Common myeloid progenitor, CD34-positive (primary cell): ENCODE results near the gene RAD9A.

ENCODE experiments used
- CTCF ChIA-PET: fragments of 350-600 bp; sonication (Branson Sonifier 250); formaldehyde crosslinking; loops from one replicate; lab custom pipeline; 2021; ENCODE audit warnings: antibody characterized with exemption; lab: Charles Lee
- POLR2A ChIA-PET: fragments of 350-600 bp; sonication (Branson Sonifier 250); formaldehyde crosslinking; loops from one replicate; lab custom pipeline; 2021; ENCODE audit warnings: antibody characterized with exemption; lab: Charles Lee
- DNase-seq, 3 donors: peaks; one replicate each; pipeline versions ENCODE4 v3.0.0 to v3.0.0-alpha.2; 2013
- H3K27ac ChIP-seq, 2 experiments: 1 replicate in 1 of 2; 2 replicates in 1 of 2; pipeline ENCODE4 v1.7.0; 2013; ENCODE audit warnings: inconsistent platforms in 2 of 2, low read length in 2 of 2, mild to moderate bottlenecking in 2 of 2, low read depth in 1 of 2, moderate library complexity in 1 of 2; ENCODE audit not compliant: severe bottlenecking in 2 of 2, insufficient read depth in 1 of 2, poor library complexity in 1 of 2
- H3K27me3 ChIP-seq, 5 experiments: replicated peaks in 2 of 5; 1 replicate in 3 of 5; 2 replicates in 2 of 5; pipeline versions ENCODE4 v1.6.1 to v1.7.0; 2013; ENCODE audit warnings: low read length in 4 of 5, mild to moderate bottlenecking in 2 of 5, moderate library complexity in 2 of 5, inconsistent platforms in 1 of 5; ENCODE audit not compliant: insufficient read depth in 5 of 5, control insufficient read depth in 4 of 5
- H3K36me3 ChIP-seq, 4 experiments: 1 replicate in 2 of 4; 2 replicates in 2 of 4; pipeline versions ENCODE4 v1.6.1 to v1.7.0; 2013; ENCODE audit warnings: low read length in 3 of 4, control low read depth in 1 of 4, mild to moderate bottlenecking in 1 of 4; ENCODE audit not compliant: control insufficient read depth in 4 of 4, insufficient read depth in 4 of 4
- H3K4me1 ChIP-seq, 4 experiments: 1 replicate in 3 of 4; 2 replicates in 1 of 4; pipeline versions ENCODE4 v1.6.1 to v1.7.1; 2013; ENCODE audit warnings: low read length in 3 of 4, mild to moderate bottlenecking in 3 of 4, control low read depth in 1 of 4, inconsistent platforms in 1 of 4, moderate library complexity in 1 of 4; ENCODE audit not compliant: control insufficient read depth in 4 of 4, insufficient read depth in 4 of 4; ENCODE audit errors: control extremely low read depth in 1 of 4
- H3K4me3 ChIP-seq, 7 experiments: 1 replicate in 4 of 7; 2 replicates in 3 of 7; pipeline versions ENCODE4 v1.5.1 to v1.7.0; 2013; ENCODE audit warnings: mild to moderate bottlenecking in 7 of 7, low read length in 6 of 7, moderate library complexity in 6 of 7, inconsistent platforms in 2 of 7, low read depth in 2 of 7, control low read depth in 1 of 7; ENCODE audit not compliant: insufficient read depth in 4 of 7, control insufficient read depth in 1 of 7; ENCODE audit errors: extremely low read depth in 1 of 7
- H3K9me3 ChIP-seq, 5 experiments: 1 replicate in 4 of 5; 2 replicates in 1 of 5; pipeline versions ENCODE4 v1.6.1 to v1.7.1; 2013; ENCODE audit warnings: low read length in 4 of 5, mild to moderate bottlenecking in 2 of 5, inconsistent platforms in 1 of 5, low read depth in 1 of 5, moderate library complexity in 1 of 5; ENCODE audit not compliant: control insufficient read depth in 4 of 5, insufficient read depth in 2 of 5; ENCODE audit errors: control extremely low read depth in 1 of 5
- WGBS: methylation state at CpG from one replicate; pipeline ENCODE4 v1.1.5; 2013; ENCODE audit not compliant: insufficient coverage; 5-methylcytosine and 5-hydroxymethylcytosine counted together

Gene RAD9A

GRCh38 chr11:67441731-67442351, 50.1 kb downstream of the RAD9A start:
- no peaks in the 10 kb centered on the region for H3K9me3 ChIP-seq
- no peaks in the 10 kb centered on the region for H3K27me3 ChIP-seq
- peaks cover 0 to 25% (median 0%) of the 10 kb centered on the region in 4 experiments for H3K36me3 ChIP-seq
- POLR2A ChIA-PET: no interaction called here
- peaks cover 1 to 73% (median 65%) of the 10 kb centered on the region in 4 experiments for H3K4me1 ChIP-seq
- DNase-seq: no peak
- H3K27ac ChIP-seq: no peak overlapping the region
- WGBS: 93% methylated on average over 28 of the region's 28 CpGs
- H3K4me3 ChIP-seq: no peak overlapping the region
- CTCF ChIA-PET: interaction anchor here (1.2 to 2.1 kb wide), 4 partner anchors 13 to 51 kb away, joined by 3 to 11 read pairs (median 3); partner anchors contain the start of genes PPP1CA, RAD9A and RPS6KB2

GRCh38 chr11:67442504-67443404, 51.0 kb downstream of the RAD9A start:
- H3K36me3 ChIP-seq: peaks cover 0 to 22% (median 0%) of the 10 kb centered on the region in 4 experiments
- ChIA-PET CTCF (no interaction called here), POLR2A (no interaction called here)
- peaks cover 0 to 66% (median 58%) of the 10 kb centered on the region in 4 experiments for H3K4me1 ChIP-seq
- H3K9me3 ChIP-seq: no peaks in the 10 kb centered on the region
- WGBS: 74% methylated on average over 30 of the region's 45 CpGs
- H3K27me3 ChIP-seq: no peaks in the 10 kb centered on the region
- DNase-seq: no peak
- H3K27ac ChIP-seq: peak overlapping the region in 1 of 2 experiments; percentile 66
- H3K4me3 ChIP-seq: peak overlapping the region in 4 of 7 experiments; percentile 27 to 75 (median 64)

- Histone ChIP-seq H3K27me3 (no peaks in the 10 kb centered on the region), H3K36me3 (peaks cover 0 to 8% (median 0%) of the 10 kb centered on the region in 4 experiments), H3K9me3 (no peaks in the 10 kb centered on the region), H3K4me3 (peak overlapping the region in 1 of 7 experiments; percentile 68), H3K4me1 (peaks cover 0 to 54% (median 42%) of the 10 kb centered on the region in 4 experiments), H3K27ac (no peak overlapping the region)
- ChIA-PET POLR2A (no interaction called here), CTCF (no interaction called here)
- 93% methylated on average over 3 of the region's 5 CpGs for WGBS
- no peak for DNase-seq
Observed at GRCh38 chr11:67445515-67445914, 53.7 kb downstream of the RAD9A start.
